Activated CD8-positive, alpha-beta T cell treated with anti-CD3 and anti-CD28 coated beads for 36 hours (primary cell): ENCODE results near the gene IGSF3. TPM values are rescaled to one million over a fixed set of nuclear protein-coding genes. Genes with fewer than 3 reads are reported as not detected.

Experiments
- ATAC-seq: fragments of 200-7000 bp; cut with Tn5 transposase; one replicate; pipeline ENCODE4 v1.10.0; 2021; ENCODE audit warnings: mild to moderate bottlenecking, moderate library complexity
- CTCF ChIA-PET: fragments of 350-600 bp; sonication (Branson Sonifier 250); formaldehyde crosslinking; loops from one replicate; lab custom pipeline; 2021; ENCODE audit warnings: antibody characterized with exemption; lab: Charles Lee
- POLR2A ChIA-PET: fragments of 350-600 bp; sonication (Branson Sonifier 250); formaldehyde crosslinking; loops from one replicate; lab custom pipeline; 2021; ENCODE audit warnings: antibody characterized with exemption; lab: Charles Lee
- DNase-seq: peaks from one replicate; pipeline ENCODE4 v3.0.0-alpha.2; 2020
- H3K27ac Mint-ChIP-seq: one replicate; pipeline ENCODE4 v1.8.0; 2021; ENCODE audit warnings: mild to moderate bottlenecking, mixed read lengths
- H3K27me3 Mint-ChIP-seq: one replicate; pipeline ENCODE4 v1.8.0; 2021; ENCODE audit warnings: mixed read lengths
- H3K36me3 Mint-ChIP-seq: one replicate; pipeline ENCODE4 v1.8.0; 2021; ENCODE audit warnings: low read depth, mixed read lengths
- H3K4me1 Mint-ChIP-seq: one replicate; pipeline ENCODE4 v1.8.0; 2021; ENCODE audit warnings: low read depth, mixed read lengths
- H3K4me3 Mint-ChIP-seq: one replicate; pipeline ENCODE4 v1.8.0; 2021; ENCODE audit warnings: mild to moderate bottlenecking, moderate library complexity, mixed read lengths
- H3K9me3 Mint-ChIP-seq: one replicate; pipeline ENCODE4 v1.8.0; 2021; ENCODE audit warnings: mixed read lengths
- CTCF ChIP-seq: fragments of 200-600 bp; IDR thresholded peaks from one replicate; pipeline ENCODE4 v1.8.0; 2022; ENCODE audit warnings: antibody characterized with exemption, mild to moderate bottlenecking
- intact Hi-C: fragments of 100-400 bp; cut with micrococcal nuclease; formaldehyde crosslinking; loops from one replicate; pipeline ENCODE4 v1.10.0; 2022
- total RNA-seq, 2 experiments: library from RNA; stranded (reverse); gene quantifications; one replicate each; pipeline ENCODE4 v1.2.3, GENCODE V29; 2021

IGSF3 gene
- total RNA-seq, 2 experiments from 2014 or later, result 0.54 to 0.72 TPM

DNA sequence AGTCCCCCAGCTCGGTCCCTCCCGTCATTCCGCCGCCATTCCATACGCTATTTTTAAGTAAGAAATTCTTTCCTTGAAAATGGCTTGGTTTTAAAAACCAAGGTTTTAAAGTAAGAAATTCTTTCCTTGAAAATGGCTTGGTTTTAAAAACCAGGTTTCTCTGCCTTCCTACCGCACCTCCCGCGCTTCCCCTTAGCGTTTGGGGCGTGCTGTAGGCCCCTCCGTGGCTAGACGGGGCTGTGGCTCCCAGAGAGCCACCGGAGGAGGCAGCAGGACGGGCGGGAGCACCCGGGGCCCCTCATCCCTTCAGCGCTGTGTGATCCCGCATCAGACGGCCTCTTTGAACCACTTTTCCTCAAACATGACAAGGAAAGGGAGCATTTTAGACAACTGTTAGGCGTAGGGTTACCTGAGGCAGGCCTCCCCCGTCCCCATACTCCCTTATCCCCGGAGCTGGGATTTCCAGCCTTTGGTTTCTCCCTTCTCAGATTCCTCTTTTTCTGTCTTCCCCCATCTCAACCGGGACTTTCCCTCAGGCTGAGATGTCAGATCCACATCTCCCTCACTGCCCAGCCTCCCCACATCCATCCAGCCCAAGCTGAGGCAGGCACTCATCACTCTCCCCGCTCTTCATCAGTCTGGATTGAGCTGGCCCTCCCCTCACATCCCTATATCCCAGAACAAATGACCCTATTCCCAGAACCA, 96.2 kb downstream of the IGSF3 start:
- intact Hi-C loops, result loop anchor here (2.0 to 5.0 kb wide), 3 partner anchors 106 to 489 kb away; partner anchors contain the start of gene TTF2
- H3K27me3 Mint-ChIP-seq, result peaks cover 9% of the 10 kb centered on the region
- H3K9me3 Mint-ChIP-seq, result no peaks in the 10 kb centered on the region
- POLR2A ChIA-PET, result interaction anchor here (1.1 kb wide), 1 partner anchor 11 kb away, joined by 3 read pairs; no protein-coding TSS in a partner anchor
- DNase-seq, result no peak
- ATAC-seq, result no peak
- CTCF ChIA-PET, result interaction anchor here (1.0 to 4.2 kb wide), 10 partner anchors 25 to 432 kb away, joined by 3 to 43 read pairs (median 4); partner anchors contain the start of gene IGSF3
- H3K4me3 Mint-ChIP-seq, result peak overlapping the region; percentile 91
- peak overlapping the region; percentile 72 for H3K27ac Mint-ChIP-seq
- H3K36me3 Mint-ChIP-seq, result peaks cover 9% of the 10 kb centered on the region
- TF ChIP-seq CTCF, result no peak
- peaks cover 50% of the 10 kb centered on the region for H3K4me1 Mint-ChIP-seq

DNA sequence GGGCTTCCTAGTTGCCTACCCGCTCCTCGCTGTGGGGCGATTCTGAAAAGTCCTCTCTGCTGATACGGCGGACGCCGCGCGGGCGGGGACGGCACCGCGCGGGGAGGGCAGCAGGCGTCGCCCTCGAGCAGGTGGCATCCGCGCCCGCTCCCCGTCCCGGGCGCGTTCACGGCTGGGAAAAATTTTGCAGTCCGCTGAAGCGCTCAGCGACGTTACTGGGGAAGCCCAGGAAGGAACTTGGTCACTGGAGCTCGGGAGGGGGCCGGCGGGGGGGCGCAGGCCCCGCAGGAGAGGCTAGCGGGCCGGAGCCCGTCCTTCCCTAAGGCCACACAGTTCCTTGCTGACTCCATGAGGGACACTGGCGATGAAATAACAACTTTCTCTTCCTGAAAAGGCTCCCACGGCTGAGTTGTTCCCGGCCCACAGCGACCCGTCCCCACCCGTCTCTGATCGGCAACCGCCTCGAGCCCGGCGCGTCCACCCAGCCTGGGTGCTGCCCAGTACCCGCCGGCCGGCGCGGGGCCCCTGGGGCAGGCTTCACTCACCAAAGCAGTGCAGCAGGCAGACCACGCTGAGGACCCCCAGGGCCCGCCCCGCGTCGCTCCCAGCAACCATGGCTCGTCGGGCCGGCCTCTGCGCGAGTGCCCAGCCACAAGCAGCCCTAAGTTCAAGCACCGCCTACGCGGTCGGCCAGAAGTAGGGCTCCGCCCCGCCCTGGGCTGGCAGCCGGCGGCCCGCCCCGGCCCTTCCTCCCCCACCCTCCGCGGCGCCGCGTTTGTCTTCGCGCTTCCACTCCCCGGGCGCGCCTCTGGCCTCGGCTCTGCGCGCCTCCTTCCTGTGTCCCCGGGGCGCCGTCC, 96.9 kb downstream of the IGSF3 start, which contains the start of gene CD58:
Gene CD58, minus strand, starts transcription at position 669 of the 857 bp plus-strand sequence. Its CDS starts 54 bp downstream, at position 615.
- peak within 1 kb of the TSS; percentile 88 for H3K27ac Mint-ChIP-seq
- ATAC-seq, result peak; percentile 84
- peaks cover 9% of the 10 kb centered on the region for H3K36me3 Mint-ChIP-seq
- H3K9me3 Mint-ChIP-seq, result no peaks in the 10 kb centered on the region
- TF ChIP-seq CTCF, result peak; percentile 85
- CTCF ChIA-PET, result interaction anchor here (1.0 to 4.2 kb wide), 4 partner anchors 12 to 101 kb away, joined by 3 to 43 read pairs (median 6); partner anchors contain the start of gene IGSF3
- peaks cover 8% of the 10 kb centered on the region for H3K27me3 Mint-ChIP-seq
- peaks cover 55% of the 10 kb centered on the region for H3K4me1 Mint-ChIP-seq
- peak; percentile 94 for DNase-seq
- intact Hi-C loops, result loop anchor here (2.0 to 5.0 kb wide), 3 partner anchors 107 to 490 kb away; partner anchors contain the start of gene TTF2
- peak within 1 kb of the TSS; percentile 91 for H3K4me3 Mint-ChIP-seq
- POLR2A ChIA-PET, result interaction anchor here (0.6 to 1.0 kb wide), 2 partner anchors 65 to 236 kb away, joined by 3 to 4 read pairs; no protein-coding TSS in a partner anchor

DNA sequence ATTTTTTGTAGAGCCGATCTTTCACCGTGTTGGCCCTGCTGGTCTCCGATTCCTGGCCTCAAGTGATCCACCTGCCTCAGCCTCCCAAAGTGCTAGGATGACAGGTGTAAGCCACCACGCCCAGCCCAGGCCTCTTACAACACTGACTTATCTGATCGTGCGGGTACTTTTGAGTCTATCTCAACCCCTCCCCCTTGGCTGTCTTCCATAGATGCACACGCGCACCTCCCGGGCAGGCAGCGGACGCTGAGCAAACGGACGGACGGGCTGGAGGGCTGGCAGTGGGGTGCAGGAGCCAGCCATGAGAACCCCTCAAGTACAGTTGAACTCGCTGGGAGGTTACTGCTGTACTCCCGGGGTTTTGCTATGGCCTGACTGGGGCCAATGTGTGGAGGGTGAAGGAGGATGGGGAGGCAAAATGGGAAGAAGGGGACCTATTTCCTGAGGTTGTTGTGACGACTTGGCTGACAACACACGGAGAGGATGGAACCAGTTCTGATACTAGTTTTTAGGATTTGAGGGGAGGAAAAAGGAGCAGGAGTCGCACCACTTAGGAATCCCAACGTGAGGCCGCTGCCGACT, 97.7 kb downstream of the IGSF3 start:
- intact Hi-C loops, result loop anchor here (2.0 to 5.0 kb wide), 3 partner anchors 107 to 491 kb away; partner anchors contain the start of gene TTF2
- peaks cover 8% of the 10 kb centered on the region for H3K27me3 Mint-ChIP-seq
- ATAC-seq (peak; percentile 11), DNase-seq (peak; percentile 52)
- ChIA-PET POLR2A (interaction anchor here (0.6 to 2.8 kb wide), 4 partner anchors 13 to 490 kb away, joined by 3 to 11 read pairs (median 4); partner anchors contain the start of gene TTF2), CTCF (interaction anchor here (1.0 to 2.5 kb wide), 6 partner anchors 12 to 431 kb away, joined by 3 to 10 read pairs (median 7); partner anchors contain the start of gene IGSF3)
- peaks cover 13% of the 10 kb centered on the region for H3K36me3 Mint-ChIP-seq
- H3K9me3 Mint-ChIP-seq, result peaks cover 2% of the 10 kb centered on the region
- H3K27ac Mint-ChIP-seq, result peak overlapping the region; percentile 88
- TF ChIP-seq CTCF, result no peak
- peaks cover 57% of the 10 kb centered on the region for H3K4me1 Mint-ChIP-seq
- peak overlapping the region; percentile 91 for H3K4me3 Mint-ChIP-seq

DNA sequence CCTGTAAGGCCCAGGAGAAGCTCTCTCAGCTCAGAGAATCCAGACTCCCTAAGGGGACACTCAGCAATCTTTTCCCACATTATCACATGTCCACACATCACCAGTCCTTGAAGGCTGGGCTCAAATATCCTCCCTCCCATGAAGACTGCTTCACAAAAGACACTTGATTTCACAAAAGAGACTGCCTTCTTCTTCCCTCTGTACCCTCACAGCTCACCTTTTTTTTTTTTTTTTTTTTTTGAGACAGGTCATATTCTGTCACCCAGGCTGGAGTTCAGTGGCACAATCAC, 98.2 kb downstream of the IGSF3 start:
- Mint-ChIP-seq H3K4me3 (peak overlapping the region; percentile 91), H3K4me1 (peaks cover 57% of the 10 kb centered on the region), H3K36me3 (peaks cover 17% of the 10 kb centered on the region), H3K27ac (peak overlapping the region; percentile 1), H3K9me3 (peaks cover 5% of the 10 kb centered on the region), H3K27me3 (peaks cover 8% of the 10 kb centered on the region)
- no peak for TF ChIP-seq CTCF
- ATAC-seq (no peak), DNase-seq (no peak)
- ChIA-PET POLR2A (interaction anchor here (1.1 to 2.8 kb wide), 4 partner anchors 12 to 491 kb away, joined by 4 to 11 read pairs (median 4); partner anchors contain the start of gene TTF2), CTCF (interaction anchor here (0.9 to 2.5 kb wide), 7 partner anchors 10 to 430 kb away, joined by 3 to 10 read pairs (median 6); partner anchors contain the start of gene IGSF3)
- intact Hi-C loops, result no loop called here
